GM23338 (cell line): ENCODE results near the gene FOXRED1.

Experiments
- CREB1 ChIP-seq: fragments of 250-450 bp; sonication (Bioruptor Pico); IDR thresholded peaks from 2 replicates; pipeline ENCODE4 v1.5.0; 2020; ENCODE audit warnings: low read depth, mild to moderate bottlenecking, moderate library complexity
- EZH2 ChIP-seq: fragments of 200-600 bp; sonication (generic); IDR thresholded peaks from one replicate; pipeline ENCODE4 v1.8.0; 2017; ENCODE audit warnings: antibody characterized with exemption, mild to moderate bottlenecking, low read depth; ENCODE audit not compliant: unreplicated experiment
- EZH2phosphoT487 ChIP-seq: fragments of 200-600 bp; sonication (generic); IDR thresholded peaks from one replicate; pipeline ENCODE4 v1.8.1; 2018; ENCODE audit warnings: antibody characterized with exemption; ENCODE audit not compliant: unreplicated experiment
- JUNB ChIP-seq: IDR thresholded peaks from one replicate; pipeline ENCODE4 v1.6.1; 2016; ENCODE audit warnings: antibody characterized with exemption; ENCODE audit not compliant: unreplicated experiment
- NANOG ChIP-seq: IDR thresholded peaks from 2 replicates; pipeline ENCODE4 v1.6.1; 2016; ENCODE audit warnings: antibody characterized with exemption, borderline replicate concordance
- POLR2AphosphoS5 ChIP-seq: IDR thresholded peaks from 2 replicates; pipeline ENCODE4 v1.6.1; 2016; ENCODE audit warnings: antibody characterized with exemption, low read depth
- ZNF114 ChIP-seq: fragments of 250-450 bp; sonication (Bioruptor Pico); IDR thresholded peaks from 2 replicates; pipeline ENCODE4 v1.5.0; 2020; ENCODE audit warnings: mild to moderate bottlenecking, moderate library complexity
- ZNF331 ChIP-seq: fragments of 250-450 bp; sonication (Bioruptor Pico); IDR thresholded peaks from 2 replicates; pipeline ENCODE4 v1.5.0; 2020; ENCODE audit warnings: low read depth, mild to moderate bottlenecking, moderate library complexity
- TF ChIP-seq, protein P1 (sequence below), 2 experiments: fragments of 200-600 bp in 1 of 2; sonication (generic) in 1 of 2; conservative IDR thresholded peaks; 2 replicates each; pipeline versions ENCODE4 v1.5.1 to v1.6.1; 2016 to 2017; ENCODE audit warnings: antibody characterized with exemption in 2 of 2, low read depth in 2 of 2, mild to moderate bottlenecking in 2 of 2, moderate library complexity in 1 of 2
- TF ChIP-seq, protein P2 (sequence below): IDR thresholded peaks from one replicate; pipeline ENCODE4 v1.6.1; 2018; ENCODE audit warnings: antibody characterized with exemption; ENCODE audit not compliant: unreplicated experiment

GRCh38 chr11:126312961-126313360 is 44.0 kb downstream of the FOXRED1 start:
- TF ChIP-seq, protein P1, sequence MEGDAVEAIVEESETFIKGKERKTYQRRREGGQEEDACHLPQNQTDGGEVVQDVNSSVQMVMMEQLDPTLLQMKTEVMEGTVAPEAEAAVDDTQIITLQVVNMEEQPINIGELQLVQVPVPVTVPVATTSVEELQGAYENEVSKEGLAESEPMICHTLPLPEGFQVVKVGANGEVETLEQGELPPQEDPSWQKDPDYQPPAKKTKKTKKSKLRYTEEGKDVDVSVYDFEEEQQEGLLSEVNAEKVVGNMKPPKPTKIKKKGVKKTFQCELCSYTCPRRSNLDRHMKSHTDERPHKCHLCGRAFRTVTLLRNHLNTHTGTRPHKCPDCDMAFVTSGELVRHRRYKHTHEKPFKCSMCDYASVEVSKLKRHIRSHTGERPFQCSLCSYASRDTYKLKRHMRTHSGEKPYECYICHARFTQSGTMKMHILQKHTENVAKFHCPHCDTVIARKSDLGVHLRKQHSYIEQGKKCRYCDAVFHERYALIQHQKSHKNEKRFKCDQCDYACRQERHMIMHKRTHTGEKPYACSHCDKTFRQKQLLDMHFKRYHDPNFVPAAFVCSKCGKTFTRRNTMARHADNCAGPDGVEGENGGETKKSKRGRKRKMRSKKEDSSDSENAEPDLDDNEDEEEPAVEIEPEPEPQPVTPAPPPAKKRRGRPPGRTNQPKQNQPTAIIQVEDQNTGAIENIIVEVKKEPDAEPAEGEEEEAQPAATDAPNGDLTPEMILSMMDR (conservative IDR thresholded peaks at IDR 0.05; ENCODE audit: low read depth in 2 of 2) = no peak
- TF ChIP-seq, protein P2, sequence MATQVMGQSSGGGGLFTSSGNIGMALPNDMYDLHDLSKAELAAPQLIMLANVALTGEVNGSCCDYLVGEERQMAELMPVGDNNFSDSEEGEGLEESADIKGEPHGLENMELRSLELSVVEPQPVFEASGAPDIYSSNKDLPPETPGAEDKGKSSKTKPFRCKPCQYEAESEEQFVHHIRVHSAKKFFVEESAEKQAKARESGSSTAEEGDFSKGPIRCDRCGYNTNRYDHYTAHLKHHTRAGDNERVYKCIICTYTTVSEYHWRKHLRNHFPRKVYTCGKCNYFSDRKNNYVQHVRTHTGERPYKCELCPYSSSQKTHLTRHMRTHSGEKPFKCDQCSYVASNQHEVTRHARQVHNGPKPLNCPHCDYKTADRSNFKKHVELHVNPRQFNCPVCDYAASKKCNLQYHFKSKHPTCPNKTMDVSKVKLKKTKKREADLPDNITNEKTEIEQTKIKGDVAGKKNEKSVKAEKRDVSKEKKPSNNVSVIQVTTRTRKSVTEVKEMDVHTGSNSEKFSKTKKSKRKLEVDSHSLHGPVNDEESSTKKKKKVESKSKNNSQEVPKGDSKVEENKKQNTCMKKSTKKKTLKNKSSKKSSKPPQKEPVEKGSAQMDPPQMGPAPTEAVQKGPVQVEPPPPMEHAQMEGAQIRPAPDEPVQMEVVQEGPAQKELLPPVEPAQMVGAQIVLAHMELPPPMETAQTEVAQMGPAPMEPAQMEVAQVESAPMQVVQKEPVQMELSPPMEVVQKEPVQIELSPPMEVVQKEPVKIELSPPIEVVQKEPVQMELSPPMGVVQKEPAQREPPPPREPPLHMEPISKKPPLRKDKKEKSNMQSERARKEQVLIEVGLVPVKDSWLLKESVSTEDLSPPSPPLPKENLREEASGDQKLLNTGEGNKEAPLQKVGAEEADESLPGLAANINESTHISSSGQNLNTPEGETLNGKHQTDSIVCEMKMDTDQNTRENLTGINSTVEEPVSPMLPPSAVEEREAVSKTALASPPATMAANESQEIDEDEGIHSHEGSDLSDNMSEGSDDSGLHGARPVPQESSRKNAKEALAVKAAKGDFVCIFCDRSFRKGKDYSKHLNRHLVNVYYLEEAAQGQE = no peak
- TF ChIP-seq POLR2AphosphoS5 (no peak), EZH2 (no peak), EZH2phosphoT487 (no peak), JUNB (no peak), ZNF114 (no peak), NANOG (no peak), CREB1 (CRISPR knock-in tag) (no peak), ZNF331 (CRISPR knock-in tag) (no peak)
